GM12878 (cell line): ENCODE measurements around the gene MEIOC. TPM values are rescaled to one million over a fixed set of nuclear protein-coding genes. Genes with fewer than 3 reads are reported as not detected.

ENCODE experiments used
- ATAC-seq: fragments of 200-7000 bp; cut with Tn5 transposase; 3 replicates; pipeline ENCODE4 v1.9.1; 2020; ENCODE audit warnings: mild to moderate bottlenecking, moderate library complexity
- BruUV-seq: library from RNA; stranded (reverse); fragments of 400-500 nt; replicated peaks from 2 replicates; lab custom pipeline; 2021; lab: Mats Ljungman, UMichigan
- CTCF ChIA-PET: fragments of 300-600 bp; sonication (Branson Sonifier 250); formaldehyde crosslinking; extraction: SDS; loops from one replicate; lab custom pipeline; 2021; ENCODE audit warnings: inconsistent platforms; lab: Yijun Ruan, JAX
- POLR2A ChIA-PET: fragments of 350-600 bp; formaldehyde crosslinking; extraction: SDS; loops from one replicate; lab custom pipeline; 2021; ENCODE audit warnings: inconsistent platforms; lab: Charles Lee
- RAD21 ChIA-PET: fragments of 300-600 bp; sonication (Branson Sonifier 250); formaldehyde crosslinking; loops from one replicate; lab custom pipeline; 2023; ENCODE audit warnings: antibody characterized with exemption; ENCODE audit not compliant: unreplicated experiment; lab: Charles Lee
- SMC1A ChIA-PET: fragments of 300-600 bp; sonication (Branson Sonifier 250); formaldehyde crosslinking; loops from one replicate; lab custom pipeline; 2023; ENCODE audit not compliant: unreplicated experiment, uncharacterized antibody; lab: Charles Lee
- DNase-seq: peaks from one replicate; pipeline ENCODE4 v3.0.0-alpha.2; 2011; ENCODE audit warnings: low read depth, low spot score
- FAIRE-seq: peaks from 3 replicates; lab custom pipeline; 2011; peaks lifted over from hg19 to GRCh38; lab: Jason Lieb, UNC
- H2AFZ ChIP-seq: 2 replicates; pipeline ENCODE4 v1.6.0; 2011; ENCODE audit warnings: low read depth, low read length, control low read depth; ENCODE audit not compliant: control insufficient read depth
- H3K27ac ChIP-seq: 2 replicates; pipeline ENCODE4 v1.5.1; 2011; ENCODE audit warnings: control low read depth; ENCODE audit not compliant: control insufficient read depth, insufficient read depth
- H3K27me3 ChIP-seq, 2 experiments: replicated peaks in 1 of 2; 2 replicates each; pipeline versions ENCODE4 v1.6.0 to v1.6.1; 2011; ENCODE audit warnings: low read length in 1 of 2; ENCODE audit not compliant: control insufficient read depth in 2 of 2, insufficient read depth in 2 of 2
- H3K36me3 ChIP-seq, 2 experiments: 2 replicates each; pipeline ENCODE4 v1.5.1; 2011; ENCODE audit warnings: low read length in 1 of 2; ENCODE audit not compliant: control insufficient read depth in 2 of 2, insufficient read depth in 2 of 2
- H3K4me1 ChIP-seq: 2 replicates; pipeline ENCODE4 v1.6.1; 2011; ENCODE audit warnings: mild to moderate bottlenecking, low read length, moderate library complexity, mixed read lengths; ENCODE audit not compliant: control insufficient read depth, insufficient read depth
- H3K4me2 ChIP-seq: 2 replicates; pipeline ENCODE4 v1.6.0; 2011; ENCODE audit warnings: control low read depth; ENCODE audit not compliant: control insufficient read depth, insufficient read depth
- H3K4me3 ChIP-seq: fragments of 200-600 bp; sonication (generic); 2 replicates; pipeline ENCODE4 v1.5.1; 2016
- H3K79me2 ChIP-seq: 2 replicates; pipeline ENCODE4 v1.6.0; 2011; ENCODE audit warnings: low read length; ENCODE audit not compliant: control insufficient read depth, insufficient read depth
- H3K9ac ChIP-seq: 2 replicates; pipeline ENCODE4 v1.8.0; 2011; ENCODE audit warnings: low read length, control low read depth, mixed read lengths; ENCODE audit not compliant: control insufficient read depth, insufficient read depth
- H3K9me3 ChIP-seq: replicated peaks from 3 replicates; pipeline ENCODE4 v1.5.1; 2011; ENCODE audit warnings: mild to moderate bottlenecking, low read length; ENCODE audit not compliant: control insufficient read depth, insufficient read depth
- H4K20me1 ChIP-seq: 2 replicates; pipeline ENCODE4 v1.6.0; 2011; ENCODE audit not compliant: control insufficient read depth, insufficient read depth
- ASH2L ChIP-seq: fragments of 300-600, 200-600 bp; sonication (generic); IDR thresholded peaks from 2 replicates; pipeline ENCODE4 v1.6.1; 2017; ENCODE audit warnings: low read depth, mild to moderate bottlenecking, borderline replicate concordance
- ATF7 ChIP-seq: fragments of 450-650 bp; IDR thresholded peaks from 2 replicates; pipeline ENCODE4 v1.6.1; 2016; ENCODE audit warnings: low read depth, mild to moderate bottlenecking
- CEBPZ ChIP-seq: fragments of 150-350 bp; IDR thresholded peaks from 2 replicates; pipeline ENCODE4 v1.6.1; 2016; ENCODE audit warnings: low read depth, low read length
- CHD1 ChIP-seq: IDR thresholded peaks from 2 replicates; pipeline ENCODE4 v1.6.1; 2012; ENCODE audit warnings: low read depth, low read length, improper control_type of control experiment
- CHD4 ChIP-seq: fragments of 200-600 bp; sonication (generic); IDR thresholded peaks from 2 replicates; pipeline ENCODE4 v1.6.1; 2016; ENCODE audit warnings: mild to moderate bottlenecking
- E4F1 ChIP-seq: fragments of 450-650 bp; IDR thresholded peaks from 2 replicates; pipeline ENCODE4 v1.6.1; 2018; ENCODE audit warnings: borderline replicate concordance, mild to moderate bottlenecking; ENCODE audit not compliant: partially characterized antibody
- ETV6 ChIP-seq, 2 experiments: fragments of 450-650 bp in 1 of 2; IDR thresholded peaks in 1 of 2; conservative IDR thresholded peaks in 1 of 2; 2 replicates each; pipeline ENCODE4 v1.6.1; 2014; ENCODE audit warnings: antibody characterized with exemption in 1 of 2, borderline replicate concordance in 1 of 2, low read depth in 1 of 2, mild to moderate bottlenecking in 1 of 2, moderate library complexity in 1 of 2
- HDAC2 ChIP-seq: fragments of 200-600 bp; sonication (generic); IDR thresholded peaks from 2 replicates; pipeline ENCODE4 v1.6.1; 2017
- IRF4 ChIP-seq: IDR thresholded peaks from 2 replicates; pipeline ENCODE4 v1.6.1; 2011; ENCODE audit warnings: low read depth, low read length
- MTA3 ChIP-seq: IDR thresholded peaks from 2 replicates; pipeline ENCODE4 v1.6.1; 2012; ENCODE audit warnings: low read length, inconsistent platforms, borderline replicate concordance
- NBN ChIP-seq: fragments of 450-650 bp; IDR thresholded peaks from 2 replicates; pipeline ENCODE4 v1.6.1; 2016
- PAX5 ChIP-seq: IDR thresholded peaks from 2 replicates; pipeline ENCODE4 v1.6.1; 2011; ENCODE audit warnings: low read depth, low read length, borderline replicate concordance
- RAD21 ChIP-seq: IDR thresholded peaks from 2 replicates; pipeline ENCODE4 v1.6.1; 2011; ENCODE audit warnings: mild to moderate bottlenecking, low read depth, low read length, moderate library complexity; ENCODE audit not compliant: insufficient read depth
- SKIL ChIP-seq: fragments of 450-650 bp; IDR thresholded peaks from 2 replicates; pipeline ENCODE4 v1.6.1; 2017; ENCODE audit warnings: mild to moderate bottlenecking, low read depth, inconsistent platforms; ENCODE audit not compliant: poor library complexity, severe bottlenecking
- SMARCA5 ChIP-seq: fragments of 450-650 bp; IDR thresholded peaks from 2 replicates; pipeline ENCODE4 v1.6.1; 2017; ENCODE audit warnings: mild to moderate bottlenecking
- SP1 ChIP-seq: IDR thresholded peaks from one replicate; pipeline ENCODE4 v1.6.1; 2011; ENCODE audit warnings: low read depth, low read length
- STAT3 ChIP-seq: IDR thresholded peaks from 2 replicates; pipeline ENCODE4 v1.6.1; 2011; ENCODE audit warnings: low read depth, low read length, improper control_type of control experiment
- TCF3 ChIP-seq: IDR thresholded peaks from 2 replicates; pipeline ENCODE4 v1.6.1; 2012; ENCODE audit warnings: low read depth, mild to moderate bottlenecking, low read length, borderline replicate concordance; ENCODE audit not compliant: insufficient read depth
- TCF7 ChIP-seq: IDR thresholded peaks from 2 replicates; pipeline ENCODE4 v1.6.1; 2014; ENCODE audit warnings: antibody characterized with exemption, borderline replicate concordance
- WGBS: methylation state at CpG from one replicate; pipeline ENCODE4 v1.1.6; 2016; ENCODE audit warnings: low lambda C conversion rate; ENCODE audit not compliant: insufficient replicate concordance, insufficient coverage; ENCODE audit errors: missing lambda C conversion rate; 5-methylcytosine and 5-hydroxymethylcytosine counted together
- in situ Hi-C: fragments of 300-500 bp; cut with MboI; formaldehyde crosslinking; loops from 9 replicates; pipeline ENCODE4 v1.14.3; 2018; ENCODE audit warnings: mixed read lengths
- intact Hi-C: fragments of 100-400 bp; cut with micrococcal nuclease; formaldehyde crosslinking; loops from one replicate; pipeline ENCODE4 v1.14.2; 2022; ENCODE audit not compliant: unreplicated experiment
- polyA plus RNA-seq, 11 experiments: library from polyadenylated mRNA; depleted of rRNA in 4 of 11; unstranded in 6 of 11; stranded (reverse) in 5 of 11; fragments of >200 nt; fragmentation: Nextera tagmentation in 4 of 11; fragmentation: Illumina TruSeq in 1 of 11; extraction: Ambion mirVana in 4 of 11; extraction: Trizol in 1 of 11; gene quantifications; 1 replicate in 1 of 11; 2 replicates in 10 of 11; pipeline versions ENCODE4 v1.2.1 to v1.2.3, GENCODE V29; 2011 to 2016; ENCODE audit warnings: inconsistent platforms in 2 of 11, missing spikeins in 2 of 11, low read depth in 1 of 11
- total RNA-seq, 4 experiments: library from RNA; depleted of rRNA in 3 of 4; stranded (reverse); fragments of >200 nt in 3 of 4; fragmentation: Illumina TruSeq in 1 of 4; extraction: Trizol in 1 of 4; gene quantifications; 2 replicates each; pipeline versions ENCODE4 v1.2.1 to v1.2.3, GENCODE V29; 2013 to 2021

The MEIOC gene
- total and polyA plus RNA-seq, 10 of the 15 experiments (the other 5 are each of a cell fraction or from before 2014, with no cell fraction given): 0.01 to 0.48 (median 0.12) TPM; not detected in 4

GRCh38 chr17:44648963-44649362 lies 7.3 kb upstream of the MEIOC start:
- no TSS peak for BruUV-seq
- intact Hi-C loops: no loop called here
- no peak for TF ChIP-seq ASH2L
- no peak for TF ChIP-seq CEBPZ
- TF ChIP-seq E4F1: no peak
- no peak for TF ChIP-seq HDAC2
- no peak for TF ChIP-seq ETV6 (conservative IDR thresholded peaks at IDR 0.05 in 1 of 2, IDR thresholded peaks at IDR 0.05 in 1 of 2; ENCODE audit: borderline replicate concordance in 1 of 2, low read depth in 1 of 2)
- TF ChIP-seq PAX5: no peak
- no peak for TF ChIP-seq IRF4
- TF ChIP-seq MTA3: no peak
- TF ChIP-seq TCF7: no peak
- no peak for TF ChIP-seq RAD21
- no peak for TF ChIP-seq CHD1
- no peak for TF ChIP-seq TCF3
- no peak for TF ChIP-seq SP1
- no peak for TF ChIP-seq CHD4
- TF ChIP-seq SKIL: no peak
- TF ChIP-seq ATF7: no peak
- no peak for TF ChIP-seq NBN
- TF ChIP-seq SMARCA5: no peak
- no peak for TF ChIP-seq STAT3

More at GRCh38 chr17:44648963-44649362, 7.3 kb upstream of the MEIOC start:
- H3K79me2 ChIP-seq: no peaks in the 10 kb centered on the region
- no peak overlapping the region for H3K27ac ChIP-seq
- H3K9me3 ChIP-seq: no peaks in the 10 kb centered on the region
- no peak overlapping the region for H3K9ac ChIP-seq
- no peak for DNase-seq
- no peak for FAIRE-seq
- no peak for ATAC-seq
- POLR2A ChIA-PET: no interaction called here
- no peaks in the 10 kb centered on the region for H4K20me1 ChIP-seq
- H3K36me3 ChIP-seq: no peaks in the 10 kb centered on the region
- H3K27me3 ChIP-seq: no peaks in the 10 kb centered on the region
- SMC1A ChIA-PET: interaction anchor here (0.5 to 1.3 kb wide), 2 partner anchors 10 to 27 kb away, joined by 3 read pairs; no protein-coding TSS in a partner anchor
- H3K4me1 ChIP-seq: no peaks in the 10 kb centered on the region
- no peak overlapping the region for H3K4me2 ChIP-seq
- in situ Hi-C loops: no loop called here
- H2AFZ ChIP-seq: no peak overlapping the region
- CTCF ChIA-PET: interaction anchor here (1.4 kb wide), 1 partner anchor 117 kb away, joined by 4 read pairs; no protein-coding TSS in a partner anchor
- 39% methylated on average over 2 of the region's 2 CpGs for WGBS
- H3K4me3 ChIP-seq: no peak overlapping the region
- RAD21 ChIA-PET: interaction anchor here (0.6 kb wide), 1 partner anchor 68 kb away, joined by 3 read pairs; no protein-coding TSS in a partner anchor
